ENCODE data around the gene UGT1A5.

Gene UGT1A5

DNA sequence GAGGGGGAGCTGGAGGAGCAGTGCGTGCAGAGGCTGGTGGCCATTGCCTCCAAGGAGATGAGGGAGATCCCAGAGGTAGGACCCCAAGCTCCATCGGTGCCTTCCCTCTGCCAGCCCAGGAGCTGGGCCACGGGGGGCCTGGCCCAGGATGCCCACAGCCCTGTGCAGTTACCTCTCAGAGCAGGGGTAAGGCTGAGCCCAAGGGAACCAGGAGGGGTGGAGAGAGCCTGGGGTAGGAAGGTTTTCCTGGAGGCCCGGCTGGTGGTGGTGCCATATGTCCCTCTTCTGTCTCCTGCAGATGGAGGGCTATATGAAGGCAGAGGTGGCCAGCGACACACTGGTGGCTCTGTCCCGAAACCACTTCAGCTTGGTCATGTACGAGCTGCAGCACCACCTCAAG is 76.8 kb downstream of the UGT1A5 start:
- DNase-seq (ENCODE audit: low spot score): no peak

GRCh38 chr2:233791151-233791882 is 78.6 kb downstream of the UGT1A5 start:
- no peak for DNase-seq (ENCODE audit: low spot score)

GRCh38 chr2:233791883-233792329 is 79.2 kb downstream of the UGT1A5 start:
- no peak for DNase-seq (ENCODE audit: low spot score)

DNA sequence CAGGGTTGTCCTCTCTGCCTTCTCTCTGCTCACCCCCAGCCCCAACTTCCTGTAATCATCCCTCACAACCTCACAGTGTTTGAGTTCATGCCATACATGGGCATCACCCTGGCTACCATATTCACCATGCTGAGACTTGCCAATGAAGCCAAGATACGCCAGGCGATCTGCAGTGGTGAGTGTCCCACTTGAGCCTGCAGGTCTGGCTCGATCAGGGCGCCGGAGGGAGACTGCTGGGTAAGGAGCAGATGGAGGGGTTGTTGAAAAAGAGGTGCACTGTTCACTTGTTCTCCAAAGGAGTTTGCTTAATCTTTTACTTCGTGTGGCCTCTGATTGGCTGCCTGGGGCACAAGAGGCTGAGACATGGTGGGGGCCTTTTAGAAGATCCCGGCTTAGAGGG is 80.0 kb downstream of the UGT1A5 start:
- no peak for DNase-seq (ENCODE audit: low spot score)

- no peak for DNase-seq (ENCODE audit: low spot score)
These were observed 80.9 kb downstream of the UGT1A5 start for GRCh38 chr2:233793465-233794127.

DNA sequence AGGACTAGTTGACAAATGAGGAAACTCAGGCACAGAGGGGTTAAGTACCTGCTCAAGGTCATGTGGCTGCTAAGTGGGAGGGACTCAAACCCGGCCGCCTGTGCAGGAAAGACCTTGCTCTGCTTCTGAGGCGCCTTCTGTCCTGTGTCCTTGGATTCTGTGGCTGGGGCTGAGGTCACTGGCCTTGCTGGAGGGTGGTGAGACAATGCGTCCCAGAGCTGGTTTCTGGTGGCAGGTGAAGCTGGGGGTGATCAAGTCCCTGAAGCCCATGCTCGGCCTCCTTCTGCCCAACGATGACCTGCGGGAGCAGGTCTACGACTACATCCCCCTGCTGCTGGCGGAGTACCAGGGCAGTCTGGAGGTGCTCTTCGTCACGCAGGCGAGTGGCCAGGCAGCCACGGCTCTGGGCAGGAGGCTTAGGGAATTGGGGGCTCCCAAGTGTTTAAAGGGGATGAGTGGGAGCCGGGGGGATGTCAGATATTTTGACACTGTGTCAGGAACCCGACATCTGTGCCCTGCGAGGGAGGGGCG is 81.5 kb downstream of the UGT1A5 start:
- no peak for DNase-seq (ENCODE audit: low spot score)

DNA sequence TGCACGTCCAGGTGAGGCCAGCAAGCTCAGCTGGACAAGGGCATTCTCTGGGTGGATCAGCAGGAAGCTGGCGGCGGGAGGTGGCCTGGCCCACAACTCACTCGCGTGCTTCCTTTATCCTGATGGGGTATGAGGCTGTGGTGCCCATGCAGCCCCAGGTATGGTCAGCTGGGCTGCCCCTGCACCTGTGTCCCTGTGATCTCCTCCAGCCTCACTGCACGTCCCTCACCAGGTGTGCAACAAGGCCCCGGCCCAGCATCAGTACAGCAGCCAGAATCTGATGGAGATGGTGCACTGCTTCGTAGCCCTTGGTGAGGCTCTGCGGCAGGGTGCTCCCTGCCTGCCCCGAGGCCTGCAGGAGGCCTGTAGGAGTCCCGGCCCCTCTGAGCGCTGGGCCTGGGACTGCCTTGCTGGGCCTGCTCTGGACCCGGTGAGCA is 83.0 kb downstream of the UGT1A5 start:
- DNase-seq (ENCODE audit: low spot score): no peak

DNA sequence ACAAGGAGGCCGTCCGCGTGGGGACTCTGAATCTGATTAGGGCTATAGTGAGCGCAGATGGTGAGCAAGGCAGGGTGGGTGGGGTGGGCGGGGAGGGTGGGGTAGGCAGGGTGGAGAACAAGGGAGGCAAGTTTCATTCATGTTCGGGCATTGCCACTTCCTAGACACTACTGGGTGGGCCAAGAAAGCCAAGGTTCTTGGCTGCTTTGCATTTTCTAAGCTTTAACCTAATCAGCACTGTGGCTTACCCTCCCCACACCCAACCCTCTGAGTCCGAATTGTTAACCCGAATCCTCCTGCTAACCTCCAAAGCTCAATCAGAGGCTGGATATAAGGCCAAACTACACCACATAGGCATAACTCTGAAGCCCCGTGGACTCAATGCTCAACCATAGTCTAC is 83.5 kb downstream of the UGT1A5 start:
- DNase-seq (ENCODE audit: low spot score): no peak

DNA sequence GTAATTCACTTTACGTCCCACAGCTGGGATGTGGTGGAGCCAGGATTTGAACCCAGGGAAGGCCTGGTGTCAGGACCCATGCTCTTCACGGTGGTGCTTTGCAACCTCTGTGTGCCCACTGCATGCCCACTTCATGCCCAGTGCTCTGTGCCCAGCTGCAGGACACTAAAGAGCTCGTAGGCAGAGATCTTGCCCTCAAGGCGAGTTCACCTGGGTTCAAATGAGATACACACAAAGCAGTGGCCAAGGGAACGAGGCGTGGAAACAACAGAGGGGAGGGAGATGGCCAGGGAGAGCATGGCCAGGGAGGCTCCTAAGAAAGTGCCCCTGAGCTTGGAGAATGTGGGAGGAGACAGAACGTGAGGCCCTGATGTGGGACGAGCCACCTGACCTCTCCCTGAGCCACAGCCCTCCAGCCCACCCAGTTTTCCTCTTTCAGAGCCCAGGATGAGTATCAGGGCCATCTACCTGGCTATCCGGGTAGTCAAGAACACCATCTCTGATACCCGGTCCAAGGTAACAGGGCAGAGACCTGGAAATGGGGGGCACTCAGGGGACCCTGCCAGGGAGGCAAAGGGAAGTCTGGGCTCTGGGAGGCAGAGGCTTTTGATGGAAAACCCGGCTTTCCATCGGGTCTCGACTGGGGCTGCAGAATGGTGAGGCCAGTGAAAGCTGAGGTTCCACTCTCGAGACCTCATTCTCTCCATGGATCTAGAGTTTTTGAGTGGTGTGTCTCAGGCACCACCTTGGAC is 85.8 kb downstream of the UGT1A5 start:
- DNase-seq (ENCODE audit: low spot score): no peak

GRCh38 chr2:233799087-233799665 is 86.5 kb downstream of the UGT1A5 start:
- DNase-seq (ENCODE audit: low spot score): no peak

DNA sequence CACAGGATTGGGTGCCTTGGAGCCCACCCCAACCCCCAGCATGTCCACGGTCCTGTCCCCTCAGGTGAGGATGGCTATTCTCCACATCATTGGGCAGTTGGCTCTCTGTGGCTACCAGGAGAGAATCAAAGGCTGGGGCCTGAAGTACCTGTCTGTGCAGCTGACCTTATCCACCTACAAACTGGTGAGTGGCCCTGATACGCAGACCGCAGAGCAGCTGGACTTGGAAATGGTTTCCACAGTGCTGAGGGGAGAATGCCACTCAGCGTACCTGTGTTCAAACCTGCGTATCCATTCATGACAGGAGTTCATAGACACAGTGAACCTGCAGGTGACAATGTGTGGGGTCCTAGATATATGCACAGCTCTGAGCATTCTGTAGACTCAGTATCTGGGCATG is 87.0 kb downstream of the UGT1A5 start:
- no peak for DNase-seq (ENCODE audit: low spot score)

DNA sequence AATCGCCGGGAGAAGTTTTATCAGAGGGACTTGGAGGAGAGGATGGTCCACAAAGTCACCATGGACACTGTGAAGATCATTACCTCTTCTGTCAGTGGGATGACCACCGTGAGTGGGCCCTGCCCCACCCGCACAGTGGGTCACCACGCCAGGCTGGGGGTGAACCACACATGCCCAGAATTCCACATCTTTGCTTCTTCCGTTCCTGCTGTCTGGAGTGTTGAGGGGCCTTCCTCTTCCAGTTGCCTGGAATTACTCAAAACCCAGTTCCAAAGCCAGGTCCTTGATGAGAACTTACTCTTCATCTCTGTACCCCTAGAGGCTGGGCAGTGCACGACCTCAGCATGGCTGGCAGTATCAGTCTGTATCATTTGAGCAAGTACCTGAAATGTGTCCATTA is 87.5 kb downstream of the UGT1A5 start:
- DNase-seq (ENCODE audit: low spot score): no peak

GRCh38 chr2:233801357-233802131 is 88.8 kb downstream of the UGT1A5 start:
- DNase-seq (ENCODE audit: low spot score): no peak

DNA sequence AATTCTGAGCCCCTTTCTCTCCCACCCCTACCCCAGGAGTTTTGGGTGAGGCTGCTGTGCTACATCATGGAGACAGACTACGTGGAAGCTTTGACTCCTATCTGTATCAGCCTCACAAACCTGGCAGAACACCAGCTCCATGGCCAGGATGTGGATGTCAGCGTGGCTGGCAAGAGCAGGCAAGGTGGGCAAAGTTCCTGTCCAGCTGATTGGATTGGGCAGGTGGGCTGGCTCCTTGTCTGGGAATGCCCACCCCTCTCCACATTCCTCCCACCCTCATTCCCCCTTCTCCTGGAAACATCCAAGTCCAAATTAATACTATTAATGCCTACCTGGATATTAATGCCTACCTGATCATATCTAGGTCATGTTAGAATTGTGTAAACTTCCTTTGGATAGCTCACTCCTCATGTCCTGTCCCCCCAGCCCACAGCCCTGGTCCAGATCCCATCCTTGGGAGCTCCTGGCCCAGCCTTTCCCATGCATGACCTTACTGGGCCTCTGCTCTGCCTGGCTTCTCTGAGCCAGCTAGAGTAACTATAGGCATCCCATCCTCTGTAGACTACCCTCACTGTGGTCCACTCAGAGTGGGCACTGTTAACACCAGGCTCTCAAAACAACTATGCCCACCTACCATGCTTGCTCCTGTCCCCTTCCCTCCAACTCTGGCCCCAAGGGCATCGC is 89.6 kb downstream of the UGT1A5 start:
- no peak for DNase-seq (ENCODE audit: low spot score)

- no peak for DNase-seq (ENCODE audit: low spot score)
These were observed 90.7 kb downstream of the UGT1A5 start for GRCh38 chr2:233803292-233803911.

GRCh38 chr2:233803994-233804393 is 91.3 kb downstream of the UGT1A5 start:
- DNase-seq (ENCODE audit: low spot score): no peak

GRCh38 chr2:233807215-233807865 is 94.6 kb downstream of the UGT1A5 start:
- no peak for DNase-seq (ENCODE audit: low spot score)

DNA sequence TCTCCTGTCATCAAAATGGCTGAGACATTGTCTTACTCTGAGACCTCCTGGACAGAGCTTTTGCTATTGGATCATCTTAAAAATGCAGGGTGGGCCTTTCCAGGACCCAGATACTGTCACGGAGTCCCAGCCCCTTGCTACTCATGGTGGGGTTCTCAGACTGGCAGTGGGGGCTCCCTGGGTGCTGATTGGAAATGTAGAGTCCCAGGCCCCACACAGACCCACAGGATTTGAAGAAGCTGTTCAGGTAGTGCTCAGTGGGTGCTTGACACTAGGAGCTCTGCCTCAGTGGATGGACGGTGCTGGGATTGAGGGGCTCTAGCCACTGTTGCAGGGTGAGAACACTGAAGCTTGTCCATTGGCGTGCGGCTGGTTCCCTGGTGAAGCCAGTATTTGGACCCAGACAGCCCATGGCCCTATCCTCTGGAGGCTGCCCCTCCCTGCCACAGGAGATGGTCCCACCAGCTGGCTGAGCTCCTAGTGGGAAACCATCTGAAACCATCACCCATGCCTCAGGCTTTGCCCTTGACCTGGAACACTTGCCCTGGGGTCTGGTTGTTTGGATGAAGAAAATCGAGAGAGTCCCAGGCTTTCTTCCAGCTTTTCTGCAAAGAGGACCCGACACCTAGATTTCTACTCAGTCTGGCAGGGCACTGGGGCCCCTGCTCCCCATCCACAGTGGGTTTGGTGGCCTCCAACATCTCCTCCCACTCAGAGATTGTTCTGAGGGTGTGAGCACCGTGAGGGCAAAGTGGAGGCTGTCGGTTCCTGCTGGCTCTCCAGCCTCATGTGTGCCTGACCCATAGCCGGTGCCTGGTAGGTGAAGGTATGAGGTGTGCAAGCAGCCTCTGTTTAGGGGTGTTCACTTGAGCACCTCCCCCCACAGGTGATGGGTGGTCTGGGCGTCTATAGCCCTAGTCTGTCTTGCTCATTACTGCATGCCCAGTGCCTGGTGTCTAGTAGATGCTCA is 95.5 kb downstream of the UGT1A5 start:
- DNase-seq (ENCODE audit: low spot score): no peak

DNA sequence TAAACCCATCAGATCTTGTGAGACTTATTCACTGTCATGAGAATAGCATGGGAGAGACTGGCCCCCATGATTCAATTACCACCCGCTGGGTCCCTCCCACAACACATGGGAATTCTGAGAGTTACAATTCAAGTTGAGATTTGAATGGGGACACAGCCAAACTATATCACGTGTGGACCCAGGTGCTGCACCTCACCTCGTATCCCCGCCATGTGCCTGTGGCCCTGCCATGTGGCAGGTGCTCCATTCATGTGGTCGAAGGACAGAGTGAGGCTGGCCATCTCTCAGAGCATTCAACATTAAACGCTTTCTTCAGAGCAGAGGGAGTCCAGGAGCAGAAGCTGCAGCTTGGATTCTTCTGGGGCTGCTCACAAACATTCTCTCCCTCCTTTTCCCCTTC is 97.7 kb downstream of the UGT1A5 start:
- no peak for DNase-seq (ENCODE audit: low spot score)
